ENCODE results near the gene WASHC2A. TPM values are rescaled to one million over a fixed set of nuclear protein-coding genes. Genes with fewer than 3 reads are reported as not detected.
"Not testable (repeated sequence)": the region's sequence is repeated elsewhere in the genome, so short reads cannot be mapped to it uniquely, and the experiment has no call there.

The WASHC2A gene, protein sequence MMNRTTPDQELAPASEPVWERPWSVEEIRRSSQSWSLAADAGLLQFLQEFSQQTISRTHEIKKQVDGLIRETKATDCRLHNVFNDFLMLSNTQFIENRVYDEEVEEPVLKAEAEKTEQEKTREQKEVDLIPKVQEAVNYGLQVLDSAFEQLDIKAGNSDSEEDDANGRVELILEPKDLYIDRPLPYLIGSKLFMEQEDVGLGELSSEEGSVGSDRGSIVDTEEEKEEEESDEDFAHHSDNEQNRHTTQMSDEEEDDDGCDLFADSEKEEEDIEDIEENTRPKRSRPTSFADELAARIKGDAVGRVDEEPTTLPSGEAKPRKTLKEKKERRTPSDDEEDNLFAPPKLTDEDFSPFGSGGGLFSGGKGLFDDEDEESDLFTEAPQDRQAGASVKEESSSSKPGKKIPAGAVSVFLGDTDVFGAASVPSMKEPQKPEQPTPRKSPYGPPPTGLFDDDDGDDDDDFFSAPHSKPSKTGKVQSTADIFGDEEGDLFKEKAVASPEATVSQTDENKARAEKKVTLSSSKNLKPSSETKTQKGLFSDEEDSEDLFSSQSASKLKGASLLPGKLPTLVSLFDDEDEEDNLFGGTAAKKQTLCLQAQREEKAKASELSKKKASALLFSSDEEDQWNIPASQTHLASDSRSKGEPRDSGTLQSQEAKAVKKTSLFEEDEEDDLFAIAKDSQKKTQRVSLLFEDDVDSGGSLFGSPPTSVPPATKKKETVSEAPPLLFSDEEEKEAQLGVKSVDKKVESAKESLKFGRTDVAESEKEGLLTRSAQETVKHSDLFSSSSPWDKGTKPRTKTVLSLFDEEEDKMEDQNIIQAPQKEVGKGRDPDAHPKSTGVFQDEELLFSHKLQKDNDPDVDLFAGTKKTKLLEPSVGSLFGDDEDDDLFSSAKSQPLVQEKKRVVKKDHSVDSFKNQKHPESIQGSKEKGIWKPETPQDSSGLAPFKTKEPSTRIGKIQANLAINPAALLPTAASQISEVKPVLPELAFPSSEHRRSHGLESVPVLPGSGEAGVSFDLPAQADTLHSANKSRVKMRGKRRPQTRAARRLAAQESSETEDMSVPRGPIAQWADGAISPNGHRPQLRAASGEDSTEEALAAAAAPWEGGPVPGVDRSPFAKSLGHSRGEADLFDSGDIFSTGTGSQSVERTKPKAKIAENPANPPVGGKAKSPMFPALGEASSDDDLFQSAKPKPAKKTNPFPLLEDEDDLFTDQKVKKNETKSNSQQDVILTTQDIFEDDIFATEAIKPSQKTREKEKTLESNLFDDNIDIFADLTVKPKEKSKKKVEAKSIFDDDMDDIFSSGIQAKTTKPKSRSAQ (N-terminal part only)
- 10 to 100 TPM; 22.2 to 22.5 TPM for total RNA-seq

DNA sequence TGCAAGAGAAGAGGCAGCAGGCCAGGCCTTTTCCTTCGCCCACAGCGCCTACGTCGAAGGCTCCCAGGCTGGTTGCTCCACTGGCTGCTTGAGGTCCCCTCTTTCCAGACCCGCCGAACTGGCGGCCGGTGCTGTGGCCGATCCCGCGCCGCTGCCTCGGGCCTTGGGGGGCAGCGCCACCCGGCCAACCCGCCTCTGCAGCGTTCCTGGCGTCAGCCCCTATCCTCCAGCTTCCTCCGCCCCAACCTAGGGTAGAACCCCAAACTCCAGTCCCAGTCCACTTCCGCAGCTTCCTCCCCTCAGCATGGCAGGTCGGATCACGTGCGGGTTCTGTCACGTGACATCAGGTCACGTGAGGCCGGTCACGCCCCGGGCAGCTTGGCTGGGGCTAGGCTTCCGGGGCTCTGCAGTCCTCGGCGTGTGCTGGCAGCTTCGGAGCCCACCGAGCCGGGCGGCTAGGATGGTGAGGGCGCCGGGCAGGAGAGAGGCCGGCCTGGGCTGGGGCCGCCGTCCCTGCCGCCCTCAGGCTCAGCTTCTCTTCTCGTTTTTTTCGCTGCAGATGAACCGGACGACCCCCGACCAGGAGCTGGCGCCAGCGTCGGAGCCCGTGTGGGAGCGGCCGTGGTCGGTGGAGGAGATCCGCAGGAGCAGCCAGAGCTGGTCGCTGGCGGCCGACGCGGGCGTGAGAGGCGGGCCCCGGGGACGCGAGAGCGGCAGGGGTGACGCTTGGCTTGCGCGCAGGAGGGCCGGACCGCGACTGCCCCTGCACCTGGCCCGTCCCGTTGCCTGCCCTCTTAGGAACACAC, at the start of gene WASHC2A:
TSS of gene WASHC2A (plus strand) at position 409 of the 806 bp plus-strand sequence. CDS start at position 461, 52 bp downstream.
- H3K9me3 Mint-ChIP-seq; H3K27me3 Mint-ChIP-seq; intact Hi-C loops (cut with micrococcal nuclease); H3K36me3 Mint-ChIP-seq: not testable (repeated sequence)
- CTCF ChIA-PET, result interaction anchor here (0.8 kb wide), 1 partner anchor 127 kb away, joined by 3 read pairs; no protein-coding TSS in a partner anchor
- peak within 1 kb of the TSS; percentile 73 for H3K4me3 Mint-ChIP-seq
- H3K4me1 Mint-ChIP-seq (ENCODE audit: low read depth), result peaks cover 10% of the 10 kb centered on the region
- POLR2A ChIA-PET, result interaction anchor here (0.6 kb wide), 1 partner anchor 314 kb away, joined by 4 read pairs; no protein-coding TSS in a partner anchor
- H3K27ac Mint-ChIP-seq, result peak within 1 kb of the TSS; percentile 65
- DNase-seq, result peak; percentile 97

GRCh38 chr10:50019279-50019678, 48.5 kb upstream of the WASHC2A start:
- intact Hi-C loops (cut with micrococcal nuclease); H3K27me3 Mint-ChIP-seq; H3K36me3 Mint-ChIP-seq; H3K4me3 Mint-ChIP-seq; H3K9me3 Mint-ChIP-seq; POLR2A ChIA-PET; CTCF ChIA-PET; H3K27ac Mint-ChIP-seq; DNase-seq; H3K4me1 Mint-ChIP-seq (ENCODE audit: low read depth): not testable (repeated sequence)

DNA sequence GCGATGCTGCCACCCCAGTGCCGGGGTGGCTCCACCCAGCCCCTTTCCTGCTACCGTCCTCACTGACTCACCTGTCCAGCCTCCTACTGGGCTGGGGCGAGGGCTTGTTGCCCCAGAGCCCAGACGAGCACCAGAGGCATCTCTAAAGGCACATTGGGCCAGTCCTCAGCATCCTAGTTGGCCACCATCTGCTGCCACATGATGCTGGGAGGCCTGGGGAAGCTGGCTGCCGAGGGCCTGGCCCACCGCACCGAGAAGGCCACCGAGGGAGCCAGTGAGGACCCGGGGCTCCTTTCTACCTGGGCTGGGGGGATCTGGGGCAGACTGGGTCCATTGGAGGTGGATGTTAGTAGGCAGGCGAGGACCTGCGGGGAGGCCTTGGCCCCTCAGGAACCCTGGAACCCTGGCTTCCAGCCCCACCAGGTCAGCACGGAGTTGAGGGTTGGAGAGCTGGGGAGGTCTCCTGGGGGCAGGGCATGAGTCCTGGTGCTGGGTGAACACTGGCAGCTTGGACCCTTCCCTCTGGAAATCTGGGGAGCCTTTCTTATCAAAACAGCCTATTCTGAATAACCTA, 47.2 kb upstream of the WASHC2A start:
- intact Hi-C loops (cut with micrococcal nuclease); H3K9me3 Mint-ChIP-seq; H3K27ac Mint-ChIP-seq: not testable (repeated sequence)

DNA sequence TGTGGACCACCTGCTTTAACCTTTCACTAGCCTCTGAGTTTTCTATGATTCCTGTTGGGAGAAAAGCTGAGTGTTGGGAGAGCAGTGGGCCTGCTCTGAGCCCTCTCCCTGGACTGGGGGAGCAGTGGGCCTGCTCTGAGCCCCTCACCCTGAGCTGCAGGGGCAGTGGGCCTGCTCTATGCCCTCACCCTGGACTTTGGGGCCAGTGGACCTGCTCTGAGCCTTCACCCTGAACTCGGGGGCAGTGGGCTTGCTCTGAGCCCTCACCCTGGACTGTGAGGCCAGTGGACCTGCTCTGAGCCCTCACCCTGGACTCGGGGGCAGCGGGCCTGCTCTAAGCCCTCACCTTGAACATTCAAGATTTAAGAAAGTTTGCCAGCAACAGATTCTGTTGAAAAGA, 46.1 kb upstream of the WASHC2A start:
- no peak for DNase-seq
- intact Hi-C loops (cut with micrococcal nuclease), result no loop called here
- peaks cover 17% of the 10 kb centered on the region for H3K27me3 Mint-ChIP-seq
- CTCF ChIA-PET, result no interaction called here
- H3K4me1 Mint-ChIP-seq (ENCODE audit: low read depth), result no peaks in the 10 kb centered on the region
- no peaks in the 10 kb centered on the region for H3K9me3 Mint-ChIP-seq
- H3K36me3 Mint-ChIP-seq, result no peaks in the 10 kb centered on the region
- no peak overlapping the region for H3K27ac Mint-ChIP-seq
- H3K4me3 Mint-ChIP-seq, result no peak overlapping the region
- POLR2A ChIA-PET, result no interaction called here

More for the DNA sequence above, 47.2 kb upstream of the WASHC2A start:
- H3K4me1 Mint-ChIP-seq (ENCODE audit: low read depth); H3K4me3 Mint-ChIP-seq; H3K36me3 Mint-ChIP-seq; CTCF ChIA-PET; POLR2A ChIA-PET; DNase-seq; H3K27me3 Mint-ChIP-seq: not testable (repeated sequence)

- intact Hi-C loops (cut with micrococcal nuclease); POLR2A ChIA-PET; H3K27ac Mint-ChIP-seq; DNase-seq; H3K4me1 Mint-ChIP-seq (ENCODE audit: low read depth); CTCF ChIA-PET; H3K9me3 Mint-ChIP-seq; H3K36me3 Mint-ChIP-seq; H3K4me3 Mint-ChIP-seq: not testable (repeated sequence)
- peaks cover 26% of the 10 kb centered on the region for H3K27me3 Mint-ChIP-seq
These were observed 42.9 kb upstream of the WASHC2A start for GRCh38 chr10:50024716-50025383.

DNA sequence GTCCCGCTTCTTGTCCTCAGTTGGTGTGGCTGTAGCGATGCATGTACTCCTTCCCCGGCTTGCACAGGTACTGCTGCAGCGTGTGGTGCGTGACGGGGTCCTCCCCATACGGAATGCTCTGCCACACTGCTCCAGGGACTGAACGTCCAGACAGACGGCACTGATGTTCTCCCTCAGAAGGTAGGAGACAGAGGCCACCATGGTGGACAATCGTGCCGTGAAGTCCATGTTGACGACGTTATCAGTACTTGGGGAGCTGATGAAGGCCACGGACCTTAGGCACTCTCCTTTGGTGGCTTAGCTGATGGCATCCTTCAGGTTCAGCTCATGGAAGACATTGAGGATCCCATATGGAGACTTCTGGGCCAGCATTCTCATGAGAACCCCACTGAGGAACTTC, 42.1 kb upstream of the WASHC2A start:
- intact Hi-C loops (cut with micrococcal nuclease), result no loop called here
- H3K36me3 Mint-ChIP-seq, result no peaks in the 10 kb centered on the region
- ChIA-PET POLR2A (no interaction called here), CTCF (no interaction called here)
- H3K4me1 Mint-ChIP-seq (ENCODE audit: low read depth), result no peaks in the 10 kb centered on the region
- no peak overlapping the region for H3K27ac Mint-ChIP-seq
- H3K9me3 Mint-ChIP-seq, result no peaks in the 10 kb centered on the region
- peaks cover 26% of the 10 kb centered on the region for H3K27me3 Mint-ChIP-seq
- no peak overlapping the region for H3K4me3 Mint-ChIP-seq
- no peak for DNase-seq

DNA sequence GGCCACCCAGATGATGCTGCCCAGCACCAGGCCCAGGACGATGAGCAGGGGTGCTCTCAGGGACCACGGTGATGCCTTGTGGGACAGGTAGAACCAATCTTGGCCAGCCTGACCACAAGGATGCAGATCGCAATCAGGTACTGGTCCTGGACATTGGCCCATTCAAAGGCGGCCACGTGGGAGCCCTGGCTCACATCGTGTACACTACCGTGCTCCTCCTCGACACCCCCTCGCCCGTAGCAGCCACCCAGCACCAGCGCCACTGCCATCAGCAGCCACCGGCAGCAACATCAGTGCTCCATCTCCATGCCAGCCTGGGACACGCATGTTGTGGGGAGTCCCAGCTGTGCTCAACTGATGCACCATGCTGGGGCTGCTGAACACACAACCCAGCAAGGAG, 40.6 kb upstream of the WASHC2A start:
- Mint-ChIP-seq H3K4me3 (no peak overlapping the region), H3K4me1 (ENCODE audit: low read depth) (no peaks in the 10 kb centered on the region), H3K27me3 (peaks cover 26% of the 10 kb centered on the region), H3K27ac (no peak overlapping the region), H3K36me3 (no peaks in the 10 kb centered on the region), H3K9me3 (no peaks in the 10 kb centered on the region)
- CTCF ChIA-PET, result no interaction called here
- POLR2A ChIA-PET, result no interaction called here
- intact Hi-C loops (cut with micrococcal nuclease), result no loop called here
- no peak for DNase-seq

- no peaks in the 10 kb centered on the region for H3K36me3 Mint-ChIP-seq
- CTCF ChIA-PET, result no interaction called here
- no peaks in the 10 kb centered on the region for H3K4me1 Mint-ChIP-seq (ENCODE audit: low read depth)
- DNase-seq, result no peak
- intact Hi-C loops (cut with micrococcal nuclease), result no loop called here
- peaks cover under 1% of the 10 kb centered on the region for H3K27me3 Mint-ChIP-seq
- H3K9me3 Mint-ChIP-seq, result no peaks in the 10 kb centered on the region
- POLR2A ChIA-PET, result no interaction called here
- H3K27ac Mint-ChIP-seq, result no peak overlapping the region
- H3K4me3 Mint-ChIP-seq, result no peak overlapping the region
These were observed 34.3 kb upstream of the WASHC2A start for GRCh38 chr10:50033481-50033880.

- H3K4me3 Mint-ChIP-seq; H3K4me1 Mint-ChIP-seq (ENCODE audit: low read depth); CTCF ChIA-PET; DNase-seq; H3K27me3 Mint-ChIP-seq; H3K9me3 Mint-ChIP-seq; POLR2A ChIA-PET; H3K27ac Mint-ChIP-seq; H3K36me3 Mint-ChIP-seq; intact Hi-C loops (cut with micrococcal nuclease): not testable (repeated sequence)
These were observed 32.4 kb upstream of the WASHC2A start for GRCh38 chr10:50035337-50035736.

GRCh38 chr10:50044941-50045664, 22.7 kb upstream of the WASHC2A start:
- Mint-ChIP-seq H3K4me1 (ENCODE audit: low read depth) (no peaks in the 10 kb centered on the region), H3K27me3 (no peaks in the 10 kb centered on the region), H3K36me3 (no peaks in the 10 kb centered on the region), H3K4me3 (no peak overlapping the region), H3K9me3 (no peaks in the 10 kb centered on the region), H3K27ac (no peak overlapping the region)
- POLR2A ChIA-PET, result no interaction called here
- CTCF ChIA-PET, result no interaction called here
- peak; percentile 16 for DNase-seq
- intact Hi-C loops (cut with micrococcal nuclease), result no loop called here
